Brain pericyte (primary cell): ENCODE results near the gene ANKRD27.
"Not testable (repeated sequence)": the region's sequence is repeated elsewhere in the genome, so short reads cannot be mapped to it uniquely, and the experiment has no call there.

Source experiments
- DNase-seq: peaks from one replicate; pipeline ENCODE4 v3.0.0-alpha.2; 2012; ENCODE audit warnings: low read depth, low spot score

The ANKRD27 gene

GRCh38 chr19:32653599-32653915 lies 21.4 kb downstream of the ANKRD27 start:
- no peak for DNase-seq

GRCh38 chr19:32652894-32653598 lies 21.9 kb downstream of the ANKRD27 start:
- DNase-seq: no peak

GRCh38 chr19:32652331-32652730 lies 22.6 kb downstream of the ANKRD27 start:
- not testable (repeated sequence) for DNase-seq

GRCh38 chr19:32651729-32652140 lies 23.2 kb downstream of the ANKRD27 start:
- peak; percentile 5 for DNase-seq

GRCh38 chr19:32650671-32651070 lies 24.3 kb downstream of the ANKRD27 start:
- DNase-seq: no peak

- no peak for DNase-seq
Observed at GRCh38 chr19:32649751-32650150, 25.2 kb downstream of the ANKRD27 start.

- DNase-seq: no peak
Observed at GRCh38 chr19:32647361-32647760, 27.6 kb downstream of the ANKRD27 start.

GRCh38 chr19:32646556-32646955 lies 28.4 kb downstream of the ANKRD27 start:
- DNase-seq: no peak

GRCh38 chr19:32642771-32643170 lies 32.2 kb downstream of the ANKRD27 start:
- DNase-seq: no peak

GRCh38 chr19:32638625-32639024 lies 36.4 kb downstream of the ANKRD27 start:
- DNase-seq: no peak

GRCh38 chr19:32637480-32637879 lies 37.5 kb downstream of the ANKRD27 start:
- no peak for DNase-seq

GRCh38 chr19:32631381-32631780 lies 43.6 kb downstream of the ANKRD27 start:
- DNase-seq: no peak

- no peak for DNase-seq
Observed at GRCh38 chr19:32630338-32630737, 44.6 kb downstream of the ANKRD27 start.

GRCh38 chr19:32627714-32628270 lies 47.2 kb downstream of the ANKRD27 start:
- no peak for DNase-seq

GRCh38 chr19:32626969-32627368 lies 48.0 kb downstream of the ANKRD27 start:
- DNase-seq: no peak

- no peak for DNase-seq
Observed at GRCh38 chr19:32624410-32624809, 50.6 kb downstream of the ANKRD27 start.

- no peak for DNase-seq
Observed at GRCh38 chr19:32622002-32622401, 53.0 kb downstream of the ANKRD27 start.

GRCh38 chr19:32619051-32619685 lies 55.8 kb downstream of the ANKRD27 start:
- DNase-seq: no peak

GRCh38 chr19:32615569-32615968 lies 59.4 kb downstream of the ANKRD27 start:
- DNase-seq: no peak

GRCh38 chr19:32614916-32615315 lies 60.1 kb downstream of the ANKRD27 start:
- DNase-seq: no peak

- DNase-seq: no peak
Observed at GRCh38 chr19:32613008-32613407, 62.0 kb downstream of the ANKRD27 start.

- peak; percentile 54 for DNase-seq
Observed at GRCh38 chr19:32611161-32611560, 63.8 kb downstream of the ANKRD27 start.

- no peak for DNase-seq
Observed at GRCh38 chr19:32607479-32607878, 67.5 kb downstream of the ANKRD27 start.
